ENCODE data around the gene ICA1. TPM values are rescaled to one million over a fixed set of nuclear protein-coding genes. Genes with fewer than 3 reads are reported as not detected.

Gene ICA1
- total RNA-seq, 1 donor = 2.2 TPM

GRCh38 chr7:8121243-8121642 lies 140.7 kb downstream of the ICA1 start:
- Histone ChIP-seq H3K36me3 (ENCODE audit: insufficient read depth, low read length) (no peaks in the 10 kb centered on the region), H3K79me2 (ENCODE audit: insufficient read depth, low read length) (no peaks in the 10 kb centered on the region), H3K9me3 (ENCODE audit: low read depth, low read length) (no peaks in the 10 kb centered on the region), H3K27me3 (ENCODE audit: insufficient read depth, low read length) (peaks cover 2% of the 10 kb centered on the region), H3K4me2 (ENCODE audit: insufficient read depth, low read length) (no peak overlapping the region), H3K4me1 (ENCODE audit: insufficient read depth, low read length) (peaks cover 8% of the 10 kb centered on the region), H3K27ac (ENCODE audit: low read depth, low read length) (no peak overlapping the region), H4K20me1 (ENCODE audit: insufficient read depth, low read length) (no peaks in the 10 kb centered on the region), H3K4me3 (ENCODE audit: insufficient read depth, low read length) (no peak overlapping the region), H2AFZ (ENCODE audit: low read length) (no peak overlapping the region)
- TF ChIP-seq CTCF (IDR thresholded peaks at IDR 0.05; ENCODE audit: extremely low read depth, low read depth, low read length) = no peak
- no peak for DNase-seq (ENCODE audit: insufficient read length, low spot score, missing footprints)

- no peaks in the 10 kb centered on the region for H4K20me1 ChIP-seq (ENCODE audit: insufficient read depth, low read length)
- H3K36me3 ChIP-seq (ENCODE audit: insufficient read depth, low read length) = no peaks in the 10 kb centered on the region
- no peaks in the 10 kb centered on the region for H3K9me3 ChIP-seq (ENCODE audit: low read depth, low read length)
- DNase-seq (ENCODE audit: insufficient read length, low spot score, missing footprints) = no peak
- no peak overlapping the region for H3K27ac ChIP-seq (ENCODE audit: low read depth, low read length)
- no peaks in the 10 kb centered on the region for H3K79me2 ChIP-seq (ENCODE audit: insufficient read depth, low read length)
- no peak overlapping the region for H3K4me2 ChIP-seq (ENCODE audit: insufficient read depth, low read length)
- H3K27me3 ChIP-seq (ENCODE audit: insufficient read depth, low read length) = peaks cover 2% of the 10 kb centered on the region
- no peak overlapping the region for H2AFZ ChIP-seq (ENCODE audit: low read length)
- no peak for TF ChIP-seq CTCF (IDR thresholded peaks at IDR 0.05; ENCODE audit: extremely low read depth, low read depth, low read length)
- no peak overlapping the region for H3K4me3 ChIP-seq (ENCODE audit: insufficient read depth, low read length)
- H3K4me1 ChIP-seq (ENCODE audit: insufficient read depth, low read length) = peaks cover 3% of the 10 kb centered on the region
Observed at GRCh38 chr7:8120390-8121058, 141.4 kb downstream of the ICA1 start.

- peaks cover 2% of the 10 kb centered on the region for H3K27me3 ChIP-seq (ENCODE audit: insufficient read depth, low read length)
- no peaks in the 10 kb centered on the region for H3K9me3 ChIP-seq (ENCODE audit: low read depth, low read length)
- H4K20me1 ChIP-seq (ENCODE audit: insufficient read depth, low read length) = no peaks in the 10 kb centered on the region
- TF ChIP-seq CTCF (IDR thresholded peaks at IDR 0.05; ENCODE audit: extremely low read depth, low read depth, low read length) = no peak
- no peak for DNase-seq (ENCODE audit: insufficient read length, low spot score, missing footprints)
- H3K4me3 ChIP-seq (ENCODE audit: insufficient read depth, low read length) = no peak overlapping the region
- H3K27ac ChIP-seq (ENCODE audit: low read depth, low read length) = no peak overlapping the region
- no peak overlapping the region for H2AFZ ChIP-seq (ENCODE audit: low read length)
- no peaks in the 10 kb centered on the region for H3K36me3 ChIP-seq (ENCODE audit: insufficient read depth, low read length)
- no peaks in the 10 kb centered on the region for H3K79me2 ChIP-seq (ENCODE audit: insufficient read depth, low read length)
- no peak overlapping the region for H3K4me2 ChIP-seq (ENCODE audit: insufficient read depth, low read length)
- no peaks in the 10 kb centered on the region for H3K4me1 ChIP-seq (ENCODE audit: insufficient read depth, low read length)
Observed at GRCh38 chr7:8119262-8119661, 142.7 kb downstream of the ICA1 start.

GRCh38 chr7:8117195-8117594 lies 144.8 kb downstream of the ICA1 start:
- no peak for TF ChIP-seq CTCF (IDR thresholded peaks at IDR 0.05; ENCODE audit: extremely low read depth, low read depth, low read length)
- H3K27me3 ChIP-seq (ENCODE audit: insufficient read depth, low read length) = peaks cover 2% of the 10 kb centered on the region

More at GRCh38 chr7:8117195-8117594, 144.8 kb downstream of the ICA1 start:
- H3K4me2 ChIP-seq (ENCODE audit: insufficient read depth, low read length) = no peak overlapping the region
- no peaks in the 10 kb centered on the region for H4K20me1 ChIP-seq (ENCODE audit: insufficient read depth, low read length)
- no peak overlapping the region for H3K27ac ChIP-seq (ENCODE audit: low read depth, low read length)
- H3K79me2 ChIP-seq (ENCODE audit: insufficient read depth, low read length) = no peaks in the 10 kb centered on the region
- H2AFZ ChIP-seq (ENCODE audit: low read length) = no peak overlapping the region
- no peaks in the 10 kb centered on the region for H3K9me3 ChIP-seq (ENCODE audit: low read depth, low read length)
- H3K4me3 ChIP-seq (ENCODE audit: insufficient read depth, low read length) = no peak overlapping the region
- no peak for DNase-seq (ENCODE audit: insufficient read length, low spot score, missing footprints)
- H3K36me3 ChIP-seq (ENCODE audit: insufficient read depth, low read length) = no peaks in the 10 kb centered on the region
- no peaks in the 10 kb centered on the region for H3K4me1 ChIP-seq (ENCODE audit: insufficient read depth, low read length)
